Inflammatory macrophage treated with lipopolysaccharide for 1 hour (primary cell): Measurements from ENCODE around the gene BLCAP.
"Not testable (repeated sequence)": the region's sequence is repeated elsewhere in the genome, so short reads cannot be mapped to it uniquely, and the experiment has no call there.

ENCODE experiments used
- DNase-seq, 2 donors: peaks; one replicate each; pipeline ENCODE4 v3.0.0-alpha.2; 2020 to 2022

Gene BLCAP

GRCh38 chr20:37479925-37480691, 47.6 kb downstream of the BLCAP start:
- no peak for DNase-seq

GRCh38 chr20:37479266-37479665, 48.4 kb downstream of the BLCAP start:
- no peak for DNase-seq

GRCh38 chr20:37477041-37477440, 50.6 kb downstream of the BLCAP start:
- DNase-seq = no peak

- no peak for DNase-seq
These were observed 52.4 kb downstream of the BLCAP start for GRCh38 chr20:37475252-37475651.

- no peak for DNase-seq
These were observed 53.3 kb downstream of the BLCAP start for GRCh38 chr20:37474386-37474785.

DNA sequence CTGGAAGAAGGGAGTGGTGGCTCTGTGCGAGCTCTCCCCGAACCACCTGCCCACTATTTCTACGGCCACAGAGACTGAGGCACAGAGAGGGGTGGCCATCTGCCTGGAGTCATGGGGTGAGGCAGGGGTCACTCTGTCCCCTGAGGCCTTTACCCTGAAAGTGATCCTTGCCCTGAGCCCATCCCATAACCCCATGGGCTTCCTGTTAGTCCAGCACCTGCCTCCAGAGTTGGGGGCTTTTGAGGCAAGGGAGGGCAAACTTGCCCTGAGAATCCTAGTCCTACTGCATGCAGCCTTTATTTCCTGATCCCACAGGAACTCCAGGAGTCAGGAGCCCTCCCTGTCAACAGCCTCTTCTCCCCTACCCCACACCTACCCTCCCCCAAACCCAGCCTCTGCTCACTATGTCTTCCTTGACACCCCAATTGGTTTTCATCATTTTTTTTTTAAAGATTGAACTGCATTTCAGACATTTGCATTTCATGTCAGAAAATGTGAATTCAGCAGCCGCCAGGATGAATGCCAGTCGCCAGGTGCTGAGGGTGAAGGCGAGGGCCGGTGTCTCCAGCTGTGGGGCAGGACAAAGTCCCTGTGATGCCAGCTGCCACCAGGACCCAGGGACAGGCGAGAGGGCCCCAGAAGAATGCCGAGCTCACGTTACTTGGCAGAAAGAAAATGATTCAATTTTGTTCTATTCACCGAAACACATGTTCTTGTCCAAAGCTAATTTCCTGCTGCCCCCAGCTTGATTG, 54.3 kb downstream of the BLCAP start:
- no peak for DNase-seq

DNA sequence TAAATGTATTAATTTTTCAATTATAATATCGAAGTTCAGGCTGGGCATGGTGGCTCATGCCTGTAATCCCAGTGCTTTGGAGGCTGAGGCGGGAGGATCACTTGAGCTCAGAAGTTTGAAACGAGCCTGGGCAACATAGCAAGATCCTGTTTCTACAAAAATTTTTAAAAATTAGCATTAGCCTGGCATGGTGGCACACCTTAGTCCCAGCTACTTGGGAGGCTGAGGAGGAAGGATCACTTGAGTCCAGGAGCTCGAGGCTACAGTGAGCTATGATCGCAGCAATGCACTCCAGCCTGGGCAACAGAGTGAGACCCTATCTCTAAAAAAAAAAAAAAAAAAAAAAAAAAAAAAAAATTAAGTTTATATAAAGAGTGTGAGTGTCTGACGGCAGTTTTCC, 55.2 kb downstream of the BLCAP start:
- DNase-seq = not testable (repeated sequence)

DNA sequence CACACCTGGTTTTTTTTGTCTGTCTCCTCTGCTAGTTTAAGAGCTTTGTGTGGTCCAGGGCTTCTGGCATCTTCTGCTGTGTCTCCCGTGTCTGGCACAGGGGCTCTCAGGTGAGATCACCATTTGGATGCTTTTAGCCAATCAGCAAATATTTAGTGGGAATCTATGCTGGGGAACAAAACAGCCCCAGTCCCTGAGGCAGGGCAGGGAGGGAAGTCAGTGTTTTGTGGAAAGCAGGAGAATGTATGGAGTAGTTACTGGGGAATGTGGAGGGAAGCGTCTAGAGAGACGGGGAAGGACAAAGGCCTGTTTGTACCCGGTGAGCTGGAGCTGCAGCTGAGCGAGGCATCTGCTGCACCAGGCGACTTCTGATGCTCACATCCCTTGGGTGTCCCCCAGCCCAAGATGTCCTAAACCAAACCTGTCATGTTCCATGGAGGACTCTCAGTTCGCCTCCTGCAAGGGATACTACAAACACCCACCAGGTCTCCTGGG, 55.9 kb downstream of the BLCAP start:
- DNase-seq = no peak

DNA sequence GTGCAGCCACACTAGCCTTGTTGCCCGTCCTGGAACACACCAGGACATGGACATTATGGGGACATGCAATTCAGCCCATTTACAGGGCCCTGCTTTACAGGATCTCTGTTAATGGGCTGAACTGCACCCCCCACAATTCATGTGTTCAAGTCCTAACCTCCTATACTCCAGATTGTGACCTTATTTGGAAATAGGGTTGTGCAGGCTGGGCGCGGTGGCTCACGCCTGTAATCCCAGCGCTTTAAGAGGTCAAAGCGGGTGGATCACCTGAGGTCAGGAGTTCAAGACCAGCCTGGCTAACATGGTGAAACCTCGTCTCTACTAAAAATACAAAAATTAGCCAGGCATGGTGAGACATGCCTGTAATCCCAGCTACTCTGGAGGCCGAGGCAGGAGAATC, 57.5 kb downstream of the BLCAP start:
- not testable (repeated sequence) for DNase-seq

DNA sequence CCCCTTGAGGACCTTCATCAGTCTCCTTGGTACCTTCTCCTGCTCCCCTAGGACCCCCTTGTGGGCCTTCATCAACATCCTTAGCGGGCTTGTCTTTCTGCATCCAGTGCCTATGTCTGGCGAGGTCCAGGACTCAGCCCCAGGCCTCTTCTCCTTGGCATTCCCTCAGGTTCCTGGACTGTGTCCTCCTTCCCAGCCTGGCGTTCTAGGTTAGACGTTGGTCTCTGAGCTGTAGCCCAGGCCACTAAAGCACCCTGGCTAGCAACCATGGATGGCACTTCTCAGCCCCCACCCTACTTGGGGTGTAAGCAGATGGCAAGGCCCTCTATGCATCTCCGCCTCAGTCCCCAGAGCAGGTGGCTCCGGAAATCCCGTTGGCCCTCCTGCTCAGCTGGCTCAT, 58.1 kb downstream of the BLCAP start:
- DNase-seq = no peak

- DNase-seq = no peak
These were observed 58.8 kb downstream of the BLCAP start for GRCh38 chr20:37468886-37469285.
